Keratinocyte (primary cell): Measurements from ENCODE around the gene TRAPPC10.

Experiments
- EZH2 ChIP-seq: IDR thresholded peaks from one replicate; pipeline ENCODE4 v1.6.1; 2012; ENCODE audit warnings: inconsistent platforms, mild to moderate bottlenecking, low read length, moderate library complexity
- TF ChIP-seq, protein P1 (sequence below), 3 experiments: IDR thresholded peaks in 1 of 3; conservative IDR thresholded peaks in 1 of 3; optimal IDR thresholded peaks in 1 of 3; 2 replicates in 2 of 3; 3 replicates in 1 of 3; pipeline versions ENCODE3 to v1.5.1; 2011; ENCODE audit warnings: low read length in 3 of 3, mild to moderate bottlenecking in 3 of 3, moderate library complexity in 2 of 3, control low read depth in 1 of 3, inconsistent platforms in 1 of 3; ENCODE audit not compliant: insufficient read depth in 2 of 3; ENCODE audit errors: extremely low read depth in 1 of 3

DNA sequence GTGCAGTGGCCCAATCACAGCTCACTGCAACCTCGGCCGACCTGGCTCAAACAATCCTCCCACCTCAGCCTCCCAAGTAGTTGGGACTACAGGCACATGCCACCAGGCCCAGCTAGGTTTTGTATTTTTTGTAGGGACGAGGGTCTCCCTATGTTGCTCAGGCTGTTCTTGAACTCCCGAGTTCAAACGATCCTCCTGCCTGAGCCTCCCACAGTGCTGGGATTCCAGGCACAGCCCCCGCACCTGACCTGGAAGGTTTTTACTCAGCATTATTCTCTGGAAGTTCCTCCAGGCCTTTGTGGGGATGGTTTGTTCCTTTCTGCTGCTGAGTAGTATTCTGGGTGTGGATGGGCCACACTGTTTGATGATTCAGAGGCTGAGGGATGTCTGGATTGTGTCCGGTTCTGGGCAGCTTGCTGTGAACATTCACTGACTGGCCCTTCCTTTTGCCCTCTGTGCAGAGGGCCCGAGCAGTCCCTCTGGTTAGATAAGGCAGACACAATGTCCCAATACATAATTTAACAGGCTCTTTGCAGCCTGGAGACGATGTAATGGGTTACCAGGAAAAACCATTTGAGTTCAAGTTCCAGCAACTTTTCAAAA, 6.0 kb upstream of the TRAPPC10 start:
- TF ChIP-seq, protein P1, sequence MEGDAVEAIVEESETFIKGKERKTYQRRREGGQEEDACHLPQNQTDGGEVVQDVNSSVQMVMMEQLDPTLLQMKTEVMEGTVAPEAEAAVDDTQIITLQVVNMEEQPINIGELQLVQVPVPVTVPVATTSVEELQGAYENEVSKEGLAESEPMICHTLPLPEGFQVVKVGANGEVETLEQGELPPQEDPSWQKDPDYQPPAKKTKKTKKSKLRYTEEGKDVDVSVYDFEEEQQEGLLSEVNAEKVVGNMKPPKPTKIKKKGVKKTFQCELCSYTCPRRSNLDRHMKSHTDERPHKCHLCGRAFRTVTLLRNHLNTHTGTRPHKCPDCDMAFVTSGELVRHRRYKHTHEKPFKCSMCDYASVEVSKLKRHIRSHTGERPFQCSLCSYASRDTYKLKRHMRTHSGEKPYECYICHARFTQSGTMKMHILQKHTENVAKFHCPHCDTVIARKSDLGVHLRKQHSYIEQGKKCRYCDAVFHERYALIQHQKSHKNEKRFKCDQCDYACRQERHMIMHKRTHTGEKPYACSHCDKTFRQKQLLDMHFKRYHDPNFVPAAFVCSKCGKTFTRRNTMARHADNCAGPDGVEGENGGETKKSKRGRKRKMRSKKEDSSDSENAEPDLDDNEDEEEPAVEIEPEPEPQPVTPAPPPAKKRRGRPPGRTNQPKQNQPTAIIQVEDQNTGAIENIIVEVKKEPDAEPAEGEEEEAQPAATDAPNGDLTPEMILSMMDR (optimal IDR thresholded peaks at IDR 0.05 in 1 of 3, IDR thresholded peaks at IDR 0.05 in 1 of 3, conservative IDR thresholded peaks at IDR 0.05 in 1 of 3; ENCODE audit: extremely low read depth in 1 of 3, insufficient read depth in 2 of 3, low read length in 3 of 3) = no peak
- no peak for TF ChIP-seq EZH2
